ENCODE results near the gene SNTA1. TPM values are rescaled to one million over a fixed set of nuclear protein-coding genes. Genes with fewer than 3 reads are reported as not detected.

The SNTA1 gene
- total and polyA plus RNA-seq, 2 of the 13 experiments (the other 11 are each of a cell fraction or from before 2014, with no cell fraction given) = 16.4 to 18.3 TPM

DNA sequence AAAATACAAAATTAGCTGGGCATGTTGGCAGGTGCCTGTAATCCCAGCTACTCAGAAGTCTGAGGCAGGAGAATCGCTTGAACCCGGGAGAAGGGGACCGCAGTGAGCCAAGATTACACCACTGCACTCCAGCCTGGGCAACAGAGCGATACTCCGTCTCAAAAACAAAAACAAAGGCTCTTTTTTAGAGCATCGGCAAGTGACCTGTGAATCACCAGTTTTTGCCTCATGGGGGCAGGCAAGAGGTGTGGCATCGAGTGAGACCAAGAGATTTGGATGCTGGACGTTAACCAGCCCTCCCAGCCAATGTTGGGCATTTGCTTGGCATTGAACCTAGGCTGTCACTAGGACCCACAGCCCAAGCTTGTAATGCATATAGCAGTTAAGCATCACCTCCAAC is 27.6 kb downstream of the SNTA1 start (continued):
- TF ChIP-seq, protein P1, sequence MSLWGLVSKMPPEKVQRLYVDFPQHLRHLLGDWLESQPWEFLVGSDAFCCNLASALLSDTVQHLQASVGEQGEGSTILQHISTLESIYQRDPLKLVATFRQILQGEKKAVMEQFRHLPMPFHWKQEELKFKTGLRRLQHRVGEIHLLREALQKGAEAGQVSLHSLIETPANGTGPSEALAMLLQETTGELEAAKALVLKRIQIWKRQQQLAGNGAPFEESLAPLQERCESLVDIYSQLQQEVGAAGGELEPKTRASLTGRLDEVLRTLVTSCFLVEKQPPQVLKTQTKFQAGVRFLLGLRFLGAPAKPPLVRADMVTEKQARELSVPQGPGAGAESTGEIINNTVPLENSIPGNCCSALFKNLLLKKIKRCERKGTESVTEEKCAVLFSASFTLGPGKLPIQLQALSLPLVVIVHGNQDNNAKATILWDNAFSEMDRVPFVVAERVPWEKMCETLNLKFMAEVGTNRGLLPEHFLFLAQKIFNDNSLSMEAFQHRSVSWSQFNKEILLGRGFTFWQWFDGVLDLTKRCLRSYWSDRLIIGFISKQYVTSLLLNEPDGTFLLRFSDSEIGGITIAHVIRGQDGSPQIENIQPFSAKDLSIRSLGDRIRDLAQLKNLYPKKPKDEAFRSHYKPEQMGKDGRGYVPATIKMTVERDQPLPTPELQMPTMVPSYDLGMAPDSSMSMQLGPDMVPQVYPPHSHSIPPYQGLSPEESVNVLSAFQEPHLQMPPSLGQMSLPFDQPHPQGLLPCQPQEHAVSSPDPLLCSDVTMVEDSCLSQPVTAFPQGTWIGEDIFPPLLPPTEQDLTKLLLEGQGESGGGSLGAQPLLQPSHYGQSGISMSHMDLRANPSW (CRISPR knock-in tag; IDR thresholded peaks at IDR 0.05; ENCODE audit: borderline replicate concordance) = no peak
- TF ChIP-seq RAD21 (CRISPR knock-in tag; IDR thresholded peaks at IDR 0.05) = peak; percentile 59
- 0 out of 2 replicates have a peak, but pooled peaks have one; percentile 12 for TF ChIP-seq FOXK1 (CRISPR knock-in tag; IDR thresholded peaks at IDR 0.05; ENCODE audit: borderline replicate concordance, low read depth)
- no peak for TF ChIP-seq TCF12 (IDR thresholded peaks at IDR 0.05)
- TF ChIP-seq TCF12 (CRISPR knock-in tag; IDR thresholded peaks at IDR 0.05) = no peak

DNA sequence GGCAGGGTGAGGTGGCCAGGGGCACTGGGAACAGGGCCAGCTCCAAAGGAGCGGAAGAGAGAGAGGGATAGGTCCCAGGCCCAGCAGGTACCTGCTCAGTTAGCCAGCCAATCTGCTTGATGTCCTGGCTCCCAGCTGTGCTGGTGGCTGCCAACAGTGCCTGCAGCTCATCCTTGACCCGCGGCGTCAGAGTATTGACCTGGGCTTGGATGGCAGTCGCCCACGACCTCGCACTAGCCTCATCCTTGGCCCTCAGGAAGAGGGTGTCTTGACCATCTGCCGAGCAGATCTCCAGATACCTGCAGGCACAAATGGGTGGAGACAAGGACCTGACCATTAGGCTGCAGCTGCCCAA is 31.1 kb downstream of the SNTA1 start:
- no peak overlapping the region for H2AFZ ChIP-seq (ENCODE audit: low read length)
- H3K4me2 ChIP-seq (ENCODE audit: low read depth, low read length) = no peak overlapping the region
- DNase-seq (ENCODE audit: low spot score) (no peak), FAIRE-seq (no peak), ATAC-seq (no peak)
- CTCF ChIA-PET (ENCODE audit: low intra/inter-chr PET ratio, low total read pairs) = no interaction called here
- H3K4me3 ChIP-seq (replicated peaks in 1 of 3; ENCODE audit: insufficient read depth in 1 of 3, low read depth in 2 of 3, low read length in 3 of 3) = no peak overlapping the region
- in situ Hi-C loops (cut with HindIII; ENCODE audit: extremely low pct_ligation_motif_present, low pct_unique_long_range_greater_than_20kb) = no loop called here
- no peaks in the 10 kb centered on the region for H3K79me2 ChIP-seq (ENCODE audit: insufficient read depth, low read length)
- WGBS (ENCODE audit: low lambda C conversion rate) = 97% methylated on average over 6 of the region's 8 CpGs
- POLR2A ChIA-PET = interaction anchor here (0.8 kb wide), 1 partner anchor 39 kb away, joined by 3 read pairs; no protein-coding TSS in a partner anchor
- peaks cover 30 to 36% of the 10 kb centered on the region in 2 experiments for H3K36me3 ChIP-seq (replicated peaks in 1 of 2; ENCODE audit: control insufficient read depth in 1 of 2, insufficient read depth in 2 of 2, low read length in 2 of 2)
- H3K27ac ChIP-seq (ENCODE audit: extremely low read length, insufficient read depth, low read length) = no peak overlapping the region
- H3K27me3 ChIP-seq (ENCODE audit: control insufficient read depth in 1 of 2, insufficient read depth in 2 of 2, low read length in 2 of 2) = no peaks in the 10 kb centered on the region
- no TSS peak for BruUV-seq (replicated peaks)
- no peaks in the 10 kb centered on the region for H4K20me1 ChIP-seq (ENCODE audit: insufficient read depth, low read length)
- H3K9me3 ChIP-seq (ENCODE audit: low read length) = no peaks in the 10 kb centered on the region
- no peak overlapping the region for H3K9ac ChIP-seq (ENCODE audit: insufficient read depth, low read depth, low read length)
- TF ChIP-seq RXRB (CRISPR knock-in tag; IDR thresholded peaks at IDR 0.05; ENCODE audit: borderline replicate concordance) (no peak), SOX5 (CRISPR knock-in tag; IDR thresholded peaks at IDR 0.05; ENCODE audit: borderline replicate concordance) (no peak), PHF21A (CRISPR knock-in tag; IDR thresholded peaks at IDR 0.05) (no peak)
- TF ChIP-seq, protein P2, sequence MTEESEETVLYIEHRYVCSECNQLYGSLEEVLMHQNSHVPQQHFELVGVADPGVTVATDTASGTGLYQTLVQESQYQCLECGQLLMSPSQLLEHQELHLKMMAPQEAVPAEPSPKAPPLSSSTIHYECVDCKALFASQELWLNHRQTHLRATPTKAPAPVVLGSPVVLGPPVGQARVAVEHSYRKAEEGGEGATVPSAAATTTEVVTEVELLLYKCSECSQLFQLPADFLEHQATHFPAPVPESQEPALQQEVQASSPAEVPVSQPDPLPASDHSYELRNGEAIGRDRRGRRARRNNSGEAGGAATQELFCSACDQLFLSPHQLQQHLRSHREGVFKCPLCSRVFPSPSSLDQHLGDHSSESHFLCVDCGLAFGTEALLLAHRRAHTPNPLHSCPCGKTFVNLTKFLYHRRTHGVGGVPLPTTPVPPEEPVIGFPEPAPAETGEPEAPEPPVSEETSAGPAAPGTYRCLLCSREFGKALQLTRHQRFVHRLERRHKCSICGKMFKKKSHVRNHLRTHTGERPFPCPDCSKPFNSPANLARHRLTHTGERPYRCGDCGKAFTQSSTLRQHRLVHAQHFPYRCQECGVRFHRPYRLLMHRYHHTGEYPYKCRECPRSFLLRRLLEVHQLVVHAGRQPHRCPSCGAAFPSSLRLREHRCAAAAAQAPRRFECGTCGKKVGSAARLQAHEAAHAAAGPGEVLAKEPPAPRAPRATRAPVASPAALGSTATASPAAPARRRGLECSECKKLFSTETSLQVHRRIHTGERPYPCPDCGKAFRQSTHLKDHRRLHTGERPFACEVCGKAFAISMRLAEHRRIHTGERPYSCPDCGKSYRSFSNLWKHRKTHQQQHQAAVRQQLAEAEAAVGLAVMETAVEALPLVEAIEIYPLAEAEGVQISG (CRISPR knock-in tag; IDR thresholded peaks at IDR 0.05) = 0 out of 2 replicates have a peak, but pooled peaks have one; percentile 17
- no peaks in the 10 kb centered on the region for H3K4me1 ChIP-seq (ENCODE audit: insufficient read depth, low read length)
- intact Hi-C loops (cut with micrococcal nuclease; ENCODE audit: unreplicated experiment) = no loop called here
